NCI-H1930 (cell line): ENCODE results near the gene GPAT3.
"Not testable (repeated sequence)": the region's sequence is repeated elsewhere in the genome, so short reads cannot be mapped to it uniquely, and the experiment has no call there.

ENCODE experiments used
- DNase-seq, 2 experiments: peaks; one replicate each; lab custom pipeline; 2025; lab: John Stamatoyannopoulos, UW

GPAT3 gene

GRCh38 chr4:83604321-83604720, 68.4 kb downstream of the GPAT3 start:
- no peak for DNase-seq

- no peak for DNase-seq
Measured at GRCh38 chr4:83605210-83605609, 69.3 kb downstream of the GPAT3 start.

- no peak for DNase-seq
Measured at GRCh38 chr4:83605744-83606172, 69.8 kb downstream of the GPAT3 start.

- no peak for DNase-seq
Measured at GRCh38 chr4:83606460-83606859, 70.6 kb downstream of the GPAT3 start.

- no peak for DNase-seq
Measured at GRCh38 chr4:83606898-83607297, 71.0 kb downstream of the GPAT3 start.

GRCh38 chr4:83609365-83609764, 73.5 kb downstream of the GPAT3 start:
- DNase-seq = no peak

GRCh38 chr4:83610729-83611128, 74.8 kb downstream of the GPAT3 start:
- DNase-seq = no peak

- DNase-seq = no peak
Measured at GRCh38 chr4:83613023-83613422, 77.1 kb downstream of the GPAT3 start.

- DNase-seq = no peak
Measured at GRCh38 chr4:83613994-83614393, 78.1 kb downstream of the GPAT3 start.

- DNase-seq = no peak
Measured at GRCh38 chr4:83616252-83616651, 80.3 kb downstream of the GPAT3 start.

- no peak for DNase-seq
Measured at GRCh38 chr4:83617371-83618035, 81.6 kb downstream of the GPAT3 start.

- no peak for DNase-seq
Measured at GRCh38 chr4:83618431-83618830, 82.5 kb downstream of the GPAT3 start.

GRCh38 chr4:83618991-83619645, 83.2 kb downstream of the GPAT3 start:
- DNase-seq = no peak

GRCh38 chr4:83622127-83622526, 86.2 kb downstream of the GPAT3 start:
- DNase-seq = not testable (repeated sequence)

GRCh38 chr4:83625821-83626220, 89.9 kb downstream of the GPAT3 start:
- DNase-seq = no peak

- no peak for DNase-seq
Measured at GRCh38 chr4:83626245-83626836, 90.4 kb downstream of the GPAT3 start.

- DNase-seq = no peak
Measured at GRCh38 chr4:83629945-83630721, 94.2 kb downstream of the GPAT3 start.

- DNase-seq = no peak
Measured at GRCh38 chr4:83631066-83631465, 95.2 kb downstream of the GPAT3 start.

- DNase-seq = no peak
Measured at GRCh38 chr4:83636930-83637329, 101.0 kb downstream of the GPAT3 start.

GRCh38 chr4:83639849-83640493, 104.1 kb downstream of the GPAT3 start:
- peak; percentile 21 to 59 for DNase-seq

GRCh38 chr4:83643036-83643435, 107.1 kb downstream of the GPAT3 start:
- DNase-seq = no peak
